Measurements from ENCODE around the gene ASZ1.

GRCh38 chr7:117435475-117436043, 8.3 kb upstream of the ASZ1 start:
- TF ChIP-seq CTCF (IDR thresholded peaks at IDR 0.05; ENCODE audit: low read depth, low read length, poor library complexity, severe bottlenecking) (no peak), EZH2phosphoT487 (IDR thresholded peaks at IDR 0.05; ENCODE audit: borderline replicate concordance, low read length) (no peak)
